ENCODE measurements around the gene MSMB. TPM values are rescaled to one million over a fixed set of nuclear protein-coding genes. Genes with fewer than 3 reads are reported as not detected.
"Not testable (repeated sequence)": the region's sequence is repeated elsewhere in the genome, so short reads cannot be mapped to it uniquely, and the experiment has no call there.

The MSMB gene
- total RNA-seq, 2 donors from 2014 or later, result not detected

GRCh38 chr10:46017733-46018132 is 28.3 kb downstream of the MSMB start:
- ATAC-seq (no peak), DNase-seq (no peak)
- intact Hi-C loops (cut with DNase I), result no loop called here

GRCh38 chr10:46016811-46017210 is 29.3 kb downstream of the MSMB start:
- ATAC-seq (no peak), DNase-seq (no peak)
- intact Hi-C loops (cut with DNase I), result no loop called here

GRCh38 chr10:46016190-46016589 is 29.9 kb downstream of the MSMB start:
- ATAC-seq, result no peak
- intact Hi-C loops (cut with DNase I), result no loop called here
- DNase-seq, result no peak

- intact Hi-C loops (cut with DNase I), result no loop called here
- DNase-seq (no peak), ATAC-seq (no peak)
Measured at GRCh38 chr10:46014683-46015405, 31.2 kb downstream of the MSMB start.

- intact Hi-C loops (cut with DNase I), result no loop called here
- no peak for DNase-seq
- ATAC-seq, result no peak
Measured at GRCh38 chr10:46014206-46014605, 31.9 kb downstream of the MSMB start.

GRCh38 chr10:46012746-46013145 is 33.3 kb downstream of the MSMB start:
- intact Hi-C loops (cut with DNase I), result no loop called here
- no peak for DNase-seq
- ATAC-seq, result no peak

- ATAC-seq (peak in 1 of 2 donors; percentile 51), DNase-seq (no peak)
- intact Hi-C loops (cut with DNase I), result no loop called here
Measured at GRCh38 chr10:46006219-46006618, 39.9 kb downstream of the MSMB start.

- intact Hi-C loops (cut with DNase I), result no loop called here
- ATAC-seq, result no peak
- DNase-seq, result no peak
Measured at GRCh38 chr10:46005383-46005782, 40.7 kb downstream of the MSMB start.

- DNase-seq, result no peak
- intact Hi-C loops (cut with DNase I), result no loop called here
- ATAC-seq, result no peak
Measured at GRCh38 chr10:46004963-46005362, 41.1 kb downstream of the MSMB start.

GRCh38 chr10:46002916-46003693 is 43.0 kb downstream of the MSMB start:
- no peak for DNase-seq
- ATAC-seq, result no peak

GRCh38 chr10:46002189-46002687 is 43.8 kb downstream of the MSMB start:
- ATAC-seq; intact Hi-C loops (cut with DNase I); DNase-seq: not testable (repeated sequence)

More at GRCh38 chr10:46002916-46003693, 43.0 kb downstream of the MSMB start:
- intact Hi-C loops (cut with DNase I), result no loop called here

- ATAC-seq (no peak), DNase-seq (no peak)
- intact Hi-C loops (cut with DNase I), result no loop called here
Measured at GRCh38 chr10:46001187-46001756, 44.8 kb downstream of the MSMB start.

- no peak for ATAC-seq
Measured at GRCh38 chr10:46000538-46000937, 45.5 kb downstream of the MSMB start.

GRCh38 chr10:45999955-46000354 is 46.1 kb downstream of the MSMB start:
- not testable (repeated sequence) for DNase-seq

More at GRCh38 chr10:46000538-46000937, 45.5 kb downstream of the MSMB start:
- no peak for DNase-seq
- intact Hi-C loops (cut with DNase I), result no loop called here

GRCh38 chr10:45997994-45998763 is 47.9 kb downstream of the MSMB start:
- intact Hi-C loops (cut with DNase I), result no loop called here
- ATAC-seq (no peak), DNase-seq (no peak)

More at GRCh38 chr10:45999955-46000354, 46.1 kb downstream of the MSMB start:
- ATAC-seq; intact Hi-C loops (cut with DNase I): not testable (repeated sequence)

GRCh38 chr10:45997557-45997956 is 48.5 kb downstream of the MSMB start:
- DNase-seq, result no peak

GRCh38 chr10:45985590-45985989 is 60.5 kb downstream of the MSMB start:
- DNase-seq; intact Hi-C loops (cut with DNase I); ATAC-seq: not testable (repeated sequence)

More at GRCh38 chr10:45997557-45997956, 48.5 kb downstream of the MSMB start:
- ATAC-seq, result no peak
- intact Hi-C loops (cut with DNase I), result no loop called here

GRCh38 chr10:45984473-45984872 is 61.6 kb downstream of the MSMB start:
- ATAC-seq; intact Hi-C loops (cut with DNase I); DNase-seq: not testable (repeated sequence)
